GM12891 (cell line): ENCODE data around the gene KCNT1.

Experiments used
- DNase-seq: peaks from one replicate; pipeline ENCODE4 v3.0.0; 2011; ENCODE audit warnings: low spot score; ENCODE audit not compliant: insufficient read length
- FAIRE-seq: peaks from 2 replicates; lab custom pipeline; 2011; peaks lifted over from hg19 to GRCh38; lab: Jason Lieb, UNC
- PAX5 ChIP-seq: IDR thresholded peaks from 2 replicates; pipeline ENCODE4 v1.6.1; 2011; ENCODE audit warnings: low read length, moderate library complexity, mild to moderate bottlenecking; ENCODE audit not compliant: insufficient read depth, severe bottlenecking
- POLR2A ChIP-seq: IDR thresholded peaks from 2 replicates; pipeline ENCODE4 v1.6.1; 2011; ENCODE audit warnings: low read depth, low read length, control low read depth
- POLR2AphosphoS5 ChIP-seq: IDR thresholded peaks from 2 replicates; pipeline ENCODE4 v1.6.1; 2011; ENCODE audit warnings: low read depth, low read length, control low read depth
- POU2F2 ChIP-seq: IDR thresholded peaks from 2 replicates; pipeline ENCODE4 v1.6.1; 2011; ENCODE audit warnings: low read depth, mild to moderate bottlenecking, control low read depth, low read length, moderate library complexity
- SPI1 ChIP-seq: IDR thresholded peaks from 2 replicates; pipeline ENCODE4 v1.6.1; 2011; ENCODE audit warnings: low read depth, low read length, control low read depth
- TAF1 ChIP-seq: IDR thresholded peaks from 2 replicates; pipeline ENCODE4 v1.6.1; 2011; ENCODE audit warnings: low read depth, low read length, control low read depth

Gene KCNT1

GRCh38 chr9:135770771-135771170 lies 68.8 kb downstream of the KCNT1 start:
- TF ChIP-seq POLR2AphosphoS5 (no peak), PAX5 (no peak), POLR2A (no peak), SPI1 (no peak), POU2F2 (no peak)
- no peak for DNase-seq
- no peak for FAIRE-seq

- TF ChIP-seq PAX5 = no peak
- no peak for TF ChIP-seq POU2F2
- no peak for TF ChIP-seq SPI1
- TF ChIP-seq POLR2AphosphoS5 = no peak
- no peak for TF ChIP-seq POLR2A
- TF ChIP-seq TAF1 = no peak
- FAIRE-seq (no peak), DNase-seq (no peak)
Observed at GRCh38 chr9:135771401-135772051, 69.5 kb downstream of the KCNT1 start.

- TF ChIP-seq PAX5 (no peak), SPI1 (no peak), TAF1 (no peak), POLR2AphosphoS5 (no peak), POU2F2 (no peak), POLR2A (no peak)
Observed at GRCh38 chr9:135772056-135772646, 70.2 kb downstream of the KCNT1 start.

GRCh38 chr9:135772702-135773493 lies 70.9 kb downstream of the KCNT1 start:
- no peak for DNase-seq
- FAIRE-seq = no peak
- TF ChIP-seq SPI1 = no peak
- TF ChIP-seq TAF1 = no peak
- no peak for TF ChIP-seq POU2F2

More at GRCh38 chr9:135772056-135772646, 70.2 kb downstream of the KCNT1 start:
- DNase-seq = no peak
- FAIRE-seq = no peak

GRCh38 chr9:135773530-135774238 lies 71.7 kb downstream of the KCNT1 start:
- TF ChIP-seq POLR2A (no peak), TAF1 (no peak), PAX5 (no peak), POLR2AphosphoS5 (no peak), POU2F2 (no peak), SPI1 (no peak)
- FAIRE-seq (no peak), DNase-seq (no peak)

- TF ChIP-seq SPI1 (no peak), TAF1 (no peak), POLR2A (no peak), POU2F2 (no peak), PAX5 (no peak), POLR2AphosphoS5 (no peak)
- DNase-seq = no peak
- FAIRE-seq = peak; percentile 75
Observed at GRCh38 chr9:135774239-135774747, 72.3 kb downstream of the KCNT1 start.

GRCh38 chr9:135774794-135775525 lies 73.0 kb downstream of the KCNT1 start:
- no peak for TF ChIP-seq POLR2AphosphoS5
- TF ChIP-seq POU2F2 = no peak
- TF ChIP-seq PAX5 = no peak
- TF ChIP-seq SPI1 = no peak
- TF ChIP-seq POLR2A = no peak
- no peak for TF ChIP-seq TAF1
- DNase-seq (no peak), FAIRE-seq (no peak)

- TF ChIP-seq POLR2A (no peak), TAF1 (no peak), POU2F2 (no peak)
- FAIRE-seq = no peak
- no peak for DNase-seq
Observed at GRCh38 chr9:135775911-135776310, 73.9 kb downstream of the KCNT1 start.
